Endothelial cell of umbilical vein (primary cell): ENCODE data around the gene CAMTA1. TPM values are rescaled to one million over a fixed set of nuclear protein-coding genes. Genes with fewer than 3 reads are reported as not detected.

Experiments used
- BruUV-seq: library from RNA; stranded (reverse); fragments of 400-500 nt; replicated peaks from 2 replicates; lab custom pipeline; 2021; lab: Mats Ljungman, UMichigan
- CTCF ChIA-PET: fragments of 300-600, 350-600 bp; sonication (Branson Sonifier 250); formaldehyde crosslinking; loops from one replicate; lab custom pipeline; 2021; ENCODE audit warnings: antibody characterized with exemption, inconsistent platforms; lab: Charles Lee
- POLR2A ChIA-PET: fragments of 300-600, 350-600 bp; sonication (Branson Sonifier 250); formaldehyde crosslinking; loops from one replicate; lab custom pipeline; 2021; ENCODE audit warnings: antibody characterized with exemption, inconsistent platforms; lab: Charles Lee
- DNase-seq: peaks from one replicate; pipeline ENCODE4 v3.0.0-alpha.2; 2011; ENCODE audit warnings: low read depth, low spot score
- FAIRE-seq: peaks from 2 replicates; lab custom pipeline; 2011; peaks lifted over from hg19 to GRCh38; lab: Jason Lieb, UNC
- H2AFZ ChIP-seq: 2 replicates; pipeline ENCODE4 v1.6.0; 2012; ENCODE audit warnings: low read depth, low read length, control low read depth, inconsistent platforms
- H3K27ac ChIP-seq: 2 replicates; pipeline ENCODE4 v1.5.1; 2011; ENCODE audit warnings: low read depth, mild to moderate bottlenecking, control low read depth, low read length, moderate library complexity; ENCODE audit not compliant: insufficient read depth
- H3K27me3 ChIP-seq, 2 experiments: 2 replicates each; pipeline versions ENCODE4 v1.6.0 to v1.6.1; 2011; ENCODE audit warnings: low read length in 2 of 2, mixed read lengths in 1 of 2; ENCODE audit not compliant: control insufficient read depth in 2 of 2, insufficient read depth in 2 of 2
- H3K36me3 ChIP-seq, 2 experiments: 2 replicates in 1 of 2; 3 replicates in 1 of 2; pipeline ENCODE4 v1.5.1; 2011; ENCODE audit warnings: low read length in 2 of 2, mild to moderate bottlenecking in 1 of 2, moderate library complexity in 1 of 2; ENCODE audit not compliant: control insufficient read depth in 2 of 2, insufficient read depth in 2 of 2; ENCODE audit errors: extremely low read depth in 1 of 2
- H3K4me1 ChIP-seq: 3 replicates; pipeline ENCODE4 v1.5.1; 2011; ENCODE audit warnings: mild to moderate bottlenecking, low read length; ENCODE audit not compliant: control insufficient read depth, insufficient read depth; ENCODE audit errors: extremely low read depth
- H3K4me2 ChIP-seq: 2 replicates; pipeline ENCODE4 v1.6.1; 2011; ENCODE audit warnings: low read length, control low read depth, mixed read lengths; ENCODE audit not compliant: insufficient read depth
- H3K4me3 ChIP-seq, 3 experiments: fragments of 200-600 bp in 1 of 3; sonication (generic), shearing (Covaris generic) in 1 of 3; replicated peaks in 1 of 3; 2 replicates each; pipeline ENCODE4 v1.5.1; 2011 to 2016; ENCODE audit warnings: control low read depth in 3 of 3, low read length in 3 of 3, mild to moderate bottlenecking in 2 of 3, inconsistent platforms in 1 of 3, low read depth in 1 of 3, moderate library complexity in 1 of 3; ENCODE audit not compliant: insufficient read depth in 1 of 3
- H3K79me2 ChIP-seq: 2 replicates; pipeline ENCODE4 v1.6.0; 2012; ENCODE audit warnings: low read length, inconsistent platforms; ENCODE audit not compliant: control insufficient read depth, insufficient read depth
- H3K9ac ChIP-seq: replicated peaks from 2 replicates; pipeline ENCODE3; 2011; ENCODE audit warnings: low read length, control low read depth; ENCODE audit not compliant: insufficient read depth; ENCODE audit errors: extremely low read depth
- H3K9me1 ChIP-seq: replicated peaks from 3 replicates; pipeline ENCODE4 v1.6.0; 2011; ENCODE audit warnings: mild to moderate bottlenecking, low read length; ENCODE audit not compliant: control insufficient read depth, insufficient read depth; ENCODE audit errors: extremely low read depth
- H3K9me3 ChIP-seq: replicated peaks from 2 replicates; pipeline ENCODE4 v1.5.1; 2012; ENCODE audit warnings: low read length, inconsistent platforms; ENCODE audit not compliant: control insufficient read depth, insufficient read depth
- H4K20me1 ChIP-seq: replicated peaks from 2 replicates; pipeline ENCODE3; 2011; ENCODE audit warnings: mild to moderate bottlenecking, low read length; ENCODE audit not compliant: control insufficient read depth, insufficient read depth; ENCODE audit errors: extremely low read depth
- CTCF ChIP-seq, 2 donors: IDR thresholded peaks; 1 replicate in 1 of 2; 2 replicates in 1 of 2; pipeline ENCODE4 v1.5.1; 2011; ENCODE audit warnings: low read length in 2 of 2, mild to moderate bottlenecking in 2 of 2, moderate library complexity in 2 of 2, control low read depth in 1 of 2, inconsistent platforms in 1 of 2, low read depth in 1 of 2; ENCODE audit not compliant: insufficient read depth in 1 of 2; ENCODE audit errors: extremely low read depth in 1 of 2
- EZH2 ChIP-seq: IDR thresholded peaks from 2 replicates; pipeline ENCODE4 v1.6.1; 2012; ENCODE audit warnings: borderline replicate concordance, low read depth, mild to moderate bottlenecking, moderate library complexity, low read length, inconsistent platforms; ENCODE audit not compliant: severe bottlenecking
- FOS ChIP-seq: IDR thresholded peaks from 2 replicates; pipeline ENCODE4 v1.6.1; 2011; ENCODE audit warnings: mild to moderate bottlenecking, low read length, moderate library complexity, borderline replicate concordance; ENCODE audit not compliant: insufficient read depth
- GATA2 ChIP-seq: IDR thresholded peaks from 2 replicates; pipeline ENCODE4 v1.7.0; 2011; ENCODE audit warnings: low read depth, mild to moderate bottlenecking, moderate library complexity, mixed read lengths, low read length; ENCODE audit not compliant: insufficient read length, insufficient read depth
- JUN ChIP-seq: IDR thresholded peaks from 2 replicates; pipeline ENCODE4 v1.6.1; 2011; ENCODE audit warnings: borderline replicate concordance, low read depth; ENCODE audit not compliant: insufficient read length, insufficient read depth
- MYC ChIP-seq: IDR thresholded peaks from one replicate; pipeline ENCODE4 v1.6.1; 2011; ENCODE audit warnings: mild to moderate bottlenecking, low read depth, low read length
- POLR2A ChIP-seq: IDR thresholded peaks from 2 replicates; pipeline ENCODE4 v1.6.1; 2012; ENCODE audit warnings: low read depth, mild to moderate bottlenecking, control low read depth, low read length
- POLR2AphosphoS5 ChIP-seq: IDR thresholded peaks from 2 replicates; pipeline ENCODE4 v1.6.1; 2012; ENCODE audit warnings: low read depth, mild to moderate bottlenecking, control low read depth, low read length, moderate library complexity; ENCODE audit not compliant: insufficient read depth
- dilution Hi-C: fragments of 300-500 bp; cut with MboI; formaldehyde crosslinking; loops from one replicate; pipeline ENCODE4 v1.15.0; 2019; ENCODE audit warnings: low sequenced_read_pairs; ENCODE audit not compliant: extremely low pct_ligation_motif_present
- intact Hi-C: fragments of 100-400 bp; cut with micrococcal nuclease; formaldehyde crosslinking; loops from one replicate; pipeline ENCODE4 v1.10.0; 2022
- polyA plus RNA-seq, 4 experiments: library from polyadenylated mRNA; depleted of rRNA in 3 of 4; stranded (reverse) in 3 of 4; unstranded in 1 of 4; fragments of >200 nt; gene quantifications; 2 replicates each; pipeline versions ENCODE4 v1.2.1 to v1.2.3, GENCODE V29; 2011 to 2012; ENCODE audit warnings: missing spikeins in 1 of 4
- total RNA-seq: library from RNA; stranded (reverse); gene quantifications from 2 replicates; pipeline ENCODE4 v1.2.3, GENCODE V29; 2021
- TF ChIP-seq, protein P1 (sequence below): IDR thresholded peaks from 2 replicates; pipeline ENCODE4 v1.6.1; 2011; ENCODE audit not compliant: insufficient read depth, insufficient read length

The CAMTA1 gene
- total and polyA plus RNA-seq, 2 donors (not counting 3 experiments of a cell fraction or from before 2014, with no cell fraction given): 50.8 to 92.7 TPM

- intact Hi-C loops (no loop called here), dilution Hi-C loops (no loop called here)
- BruUV-seq: no TSS peak
- no peaks in the 10 kb centered on the region for H4K20me1 ChIP-seq
- H3K27me3 ChIP-seq: no peaks in the 10 kb centered on the region
- no peak overlapping the region for H3K27ac ChIP-seq
- H3K36me3 ChIP-seq: no peaks in the 10 kb centered on the region
- FAIRE-seq (no peak), DNase-seq (no peak)
- H3K4me1 ChIP-seq: no peaks in the 10 kb centered on the region
- TF ChIP-seq GATA2 (no peak), EZH2 (no peak), POLR2A (no peak), JUN (no peak), CTCF (IDR thresholded peaks at IDR 0.05; ENCODE audit: extremely low read depth in 1 of 2, insufficient read depth in 1 of 2, low read depth in 1 of 2, low read length in 2 of 2) (no peak), MYC (no peak), FOS (no peak), POLR2AphosphoS5 (no peak)
- TF ChIP-seq, protein P1, sequence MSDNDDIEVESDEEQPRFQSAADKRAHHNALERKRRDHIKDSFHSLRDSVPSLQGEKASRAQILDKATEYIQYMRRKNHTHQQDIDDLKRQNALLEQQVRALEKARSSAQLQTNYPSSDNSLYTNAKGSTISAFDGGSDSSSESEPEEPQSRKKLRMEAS: no peak
- H3K4me3 ChIP-seq: no peak overlapping the region
- CTCF ChIA-PET: no interaction called here
- no peak overlapping the region for H3K9ac ChIP-seq
- POLR2A ChIA-PET: no interaction called here
- no peaks in the 10 kb centered on the region for H3K9me3 ChIP-seq
- H3K4me2 ChIP-seq: no peak overlapping the region
- no peaks in the 10 kb centered on the region for H3K9me1 ChIP-seq
- no peaks in the 10 kb centered on the region for H3K79me2 ChIP-seq
- no peak overlapping the region for H2AFZ ChIP-seq
Observed at GRCh38 chr1:7478142-7478790, 693.0 kb downstream of the CAMTA1 start.
